OCI-LY7 (cell line): ENCODE data around the gene PPP1R26.

Experiments used
- CTCF ChIP-seq: fragments of 200-600 bp; sonication (generic); conservative IDR thresholded peaks from 2 replicates; pipeline ENCODE4 v1.5.1; 2014; ENCODE audit warnings: mild to moderate bottlenecking, antibody characterized with exemption, low read length, moderate library complexity, mixed read lengths
- EZH2phosphoT487 ChIP-seq: fragments of 200-600 bp; sonication (generic); IDR thresholded peaks from 2 replicates; pipeline ENCODE4 v1.6.1; 2018; ENCODE audit warnings: low read depth, borderline replicate concordance, mild to moderate bottlenecking, mixed run types, antibody characterized with exemption, low read length, moderate library complexity, mixed read lengths

- TF ChIP-seq CTCF = no peak
- no peak for TF ChIP-seq EZH2phosphoT487
These were observed 46.6 kb downstream of the PPP1R26 start for GRCh38 chr9:135526089-135526729.
